SIG-M5 treated with dmso at 0.1 percent for 504 hours (cell line): Measurements from ENCODE around the gene FN1.
"Not testable (repeated sequence)": the region's sequence is repeated elsewhere in the genome, so short reads cannot be mapped to it uniquely, and the experiment has no call there.

Source experiments
- DNase-seq: peaks from one replicate; lab custom pipeline; 2025; ENCODE audit not compliant: unreplicated experiment; lab: John Stamatoyannopoulos, UW

FN1 gene

DNA sequence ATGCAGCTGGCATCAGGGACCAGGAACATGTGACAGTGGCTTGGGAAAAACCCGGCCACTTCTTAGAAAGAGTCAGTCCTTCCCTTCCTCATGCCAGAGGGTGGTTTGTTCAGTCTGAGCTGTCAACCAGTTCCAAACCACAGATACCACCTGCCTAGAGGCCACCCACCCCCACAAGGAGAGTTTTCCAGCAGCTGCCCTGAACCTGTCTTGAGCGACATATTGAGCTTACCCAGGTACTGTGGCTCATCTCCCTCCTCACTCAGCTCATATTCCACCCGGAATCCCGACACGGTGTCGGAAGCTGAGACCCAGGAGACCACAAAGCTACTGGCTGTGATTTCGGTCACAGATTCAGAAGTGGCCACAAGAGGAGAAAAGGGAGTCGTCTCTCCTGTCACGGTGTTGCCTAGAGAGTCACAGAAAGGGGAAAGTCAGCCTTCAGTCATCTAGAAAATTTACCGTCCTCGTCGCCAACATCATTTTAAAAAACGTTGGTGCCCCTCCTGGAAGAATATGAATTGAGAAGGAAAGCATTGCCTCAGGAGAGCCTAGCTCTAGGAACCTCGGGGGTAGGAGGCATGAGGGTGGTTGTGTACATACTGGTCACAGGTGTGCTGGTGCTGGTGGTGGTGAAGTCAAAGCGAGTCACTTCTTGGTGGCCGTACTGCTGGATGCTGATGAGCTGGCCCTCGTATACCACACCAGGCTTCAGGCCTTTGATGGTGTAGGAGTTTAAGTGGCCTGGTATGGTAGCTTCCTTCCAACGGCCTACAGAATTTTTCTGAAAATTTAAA lies 26.3 kb downstream of the FN1 start:
- no peak for DNase-seq

DNA sequence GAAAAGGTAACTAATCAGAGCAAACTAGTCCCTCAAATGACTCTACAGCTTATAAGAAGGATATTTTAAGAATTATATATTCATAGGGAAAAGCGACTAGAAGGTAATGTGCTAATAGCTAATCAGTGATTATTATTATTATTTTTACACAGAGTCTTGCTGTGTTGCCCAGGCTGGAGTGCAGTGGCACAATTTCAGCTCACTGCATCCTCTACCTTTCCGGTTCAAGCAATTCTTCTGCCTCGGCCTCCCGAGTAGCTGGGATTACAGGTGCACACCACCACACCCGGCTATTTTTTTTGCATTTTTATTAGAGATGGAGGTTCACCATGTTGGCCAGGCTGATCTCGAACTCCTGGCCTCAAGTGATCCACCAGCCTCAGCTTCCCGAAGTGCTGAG lies 27.4 kb downstream of the FN1 start:
- not testable (repeated sequence) for DNase-seq

- DNase-seq = no peak
Measured at GRCh38 chr2:215407590-215408264, 28.1 kb downstream of the FN1 start.

GRCh38 chr2:215407061-215407460 lies 28.8 kb downstream of the FN1 start:
- DNase-seq = no peak

- no peak for DNase-seq
Measured at GRCh38 chr2:215405722-215406581, 29.9 kb downstream of the FN1 start.

DNA sequence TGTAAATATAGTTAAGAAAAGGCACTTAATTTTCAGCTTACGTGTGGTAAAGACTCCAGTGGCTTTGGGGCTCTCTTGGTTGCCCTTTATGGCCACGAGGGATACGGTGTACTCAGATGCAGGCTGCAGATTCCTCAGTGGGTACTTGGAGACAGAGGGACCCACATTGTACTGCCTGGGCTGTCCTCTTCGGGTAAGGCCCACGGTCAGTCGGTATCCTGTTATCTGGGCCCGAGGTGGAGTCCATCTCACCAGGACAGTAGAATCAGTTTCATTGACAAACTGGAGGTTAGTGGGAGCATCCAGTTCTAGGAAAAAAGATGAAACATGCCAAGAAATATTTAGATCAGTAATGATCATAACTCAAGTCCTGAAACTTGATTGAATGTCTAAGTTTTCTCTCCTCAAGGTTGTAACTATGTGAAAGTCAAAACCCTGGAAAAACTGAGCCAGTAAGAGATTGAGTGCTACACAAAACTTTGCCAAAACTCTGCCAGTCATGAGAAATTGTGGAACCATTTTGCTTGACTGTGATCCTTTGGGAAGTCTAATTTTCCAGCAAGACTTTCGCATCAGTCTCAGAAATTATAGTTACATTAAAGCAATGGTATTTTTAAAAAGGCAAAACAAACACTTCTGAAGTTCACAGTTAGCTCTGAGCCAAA lies 31.4 kb downstream of the FN1 start:
- no peak for DNase-seq

DNA sequence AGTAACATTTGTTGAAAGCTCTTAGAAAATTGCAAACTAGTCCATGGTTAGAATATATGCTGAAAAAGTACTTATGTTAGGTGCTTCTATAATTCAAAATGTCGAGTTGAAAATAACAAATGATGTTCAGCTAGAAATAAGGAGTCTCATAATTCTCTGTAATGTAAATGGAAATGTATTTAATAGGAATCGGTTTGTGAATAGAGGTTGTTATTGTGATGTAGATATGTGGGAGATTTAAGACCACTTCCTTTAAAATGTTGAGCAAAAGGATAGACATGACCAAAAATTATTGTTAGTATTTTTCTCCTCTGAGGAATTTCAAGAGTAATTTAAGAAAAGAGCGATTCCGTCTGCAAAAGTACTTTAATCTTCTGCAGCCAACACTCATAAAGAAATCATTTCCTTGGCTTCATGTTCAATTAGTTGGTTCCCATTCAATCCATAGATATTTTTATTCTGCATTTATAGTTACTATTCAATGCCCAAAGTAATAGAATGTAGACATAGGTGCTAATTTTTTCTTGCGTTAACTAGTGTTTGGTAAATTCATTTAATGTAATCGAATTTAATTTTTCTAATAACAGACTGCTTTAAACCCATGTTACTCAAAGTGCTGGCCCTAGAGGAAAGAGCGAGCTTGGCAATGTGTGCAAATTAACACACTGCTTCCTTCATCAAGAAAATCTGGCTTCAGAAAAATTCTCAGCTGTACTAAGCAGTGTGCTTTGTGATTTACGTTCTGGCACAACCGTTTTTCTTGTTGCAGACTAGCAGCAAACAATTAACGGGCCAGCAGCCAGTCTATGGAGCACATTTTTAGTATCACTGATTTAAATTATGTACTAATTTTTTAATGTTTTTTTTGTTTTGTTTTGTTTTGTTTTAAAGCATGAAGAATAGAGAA lies 32.2 kb downstream of the FN1 start:
- DNase-seq = no peak

DNA sequence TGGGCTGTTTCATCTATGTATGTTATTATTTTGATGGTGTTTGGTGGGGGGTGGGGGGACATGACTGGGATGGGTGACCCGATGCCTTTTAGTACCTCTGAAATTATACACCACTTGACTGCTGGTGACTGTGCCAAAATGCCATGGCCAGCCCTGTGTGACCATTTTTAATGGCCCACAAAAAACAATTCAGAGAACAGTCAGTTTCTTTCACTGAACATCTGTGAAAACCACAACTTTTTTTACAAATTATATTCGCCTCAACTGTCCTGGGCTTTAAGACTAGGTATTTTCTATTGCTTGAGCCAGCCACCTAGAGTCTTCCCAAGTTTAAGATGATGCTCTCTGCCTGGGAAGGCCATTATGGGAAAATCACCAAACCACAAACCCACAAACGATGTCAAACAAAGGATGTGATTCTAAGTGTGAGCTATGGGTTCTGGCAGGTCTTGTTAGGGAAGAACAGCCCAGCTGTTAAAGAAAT lies 33.9 kb downstream of the FN1 start:
- no peak for DNase-seq

- DNase-seq = no peak
Measured at GRCh38 chr2:215399067-215399716, 36.7 kb downstream of the FN1 start.

- no peak for DNase-seq
Measured at GRCh38 chr2:215397632-215398341, 38.1 kb downstream of the FN1 start.

DNA sequence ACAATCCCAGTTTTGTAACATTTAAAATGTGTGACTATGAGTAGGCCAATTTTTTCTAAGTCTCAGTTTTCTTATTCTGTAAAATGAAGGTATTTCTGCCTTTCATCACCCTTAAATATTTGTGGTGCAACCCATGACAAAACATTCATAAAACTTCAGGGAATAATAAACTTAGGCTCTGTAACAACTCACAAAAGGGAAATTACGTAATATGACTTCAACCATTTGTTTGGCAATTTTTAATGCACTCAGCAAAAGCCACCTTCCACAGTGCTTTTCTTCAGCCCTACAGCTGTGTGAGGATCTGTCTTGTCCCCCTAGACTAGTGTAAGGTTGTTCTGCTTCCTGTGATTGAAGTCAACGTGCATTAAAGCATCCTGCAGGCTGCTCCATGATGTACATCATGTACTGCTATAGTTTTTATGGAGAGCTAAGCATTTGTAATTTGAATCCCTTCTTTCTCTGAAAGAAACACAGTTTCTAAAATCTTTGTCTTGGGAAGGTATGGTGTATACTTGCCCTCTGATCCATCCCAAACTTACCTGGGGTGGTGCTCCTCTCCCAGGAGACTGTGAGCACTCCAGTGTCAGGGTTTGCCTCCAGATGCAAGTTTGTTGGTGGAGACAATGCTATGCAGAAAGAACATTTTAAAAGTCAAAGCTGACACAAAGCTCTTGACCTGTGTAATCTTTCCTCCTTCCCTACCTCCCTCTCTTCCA lies 39.1 kb downstream of the FN1 start:
- peak; percentile 88 for DNase-seq

DNA sequence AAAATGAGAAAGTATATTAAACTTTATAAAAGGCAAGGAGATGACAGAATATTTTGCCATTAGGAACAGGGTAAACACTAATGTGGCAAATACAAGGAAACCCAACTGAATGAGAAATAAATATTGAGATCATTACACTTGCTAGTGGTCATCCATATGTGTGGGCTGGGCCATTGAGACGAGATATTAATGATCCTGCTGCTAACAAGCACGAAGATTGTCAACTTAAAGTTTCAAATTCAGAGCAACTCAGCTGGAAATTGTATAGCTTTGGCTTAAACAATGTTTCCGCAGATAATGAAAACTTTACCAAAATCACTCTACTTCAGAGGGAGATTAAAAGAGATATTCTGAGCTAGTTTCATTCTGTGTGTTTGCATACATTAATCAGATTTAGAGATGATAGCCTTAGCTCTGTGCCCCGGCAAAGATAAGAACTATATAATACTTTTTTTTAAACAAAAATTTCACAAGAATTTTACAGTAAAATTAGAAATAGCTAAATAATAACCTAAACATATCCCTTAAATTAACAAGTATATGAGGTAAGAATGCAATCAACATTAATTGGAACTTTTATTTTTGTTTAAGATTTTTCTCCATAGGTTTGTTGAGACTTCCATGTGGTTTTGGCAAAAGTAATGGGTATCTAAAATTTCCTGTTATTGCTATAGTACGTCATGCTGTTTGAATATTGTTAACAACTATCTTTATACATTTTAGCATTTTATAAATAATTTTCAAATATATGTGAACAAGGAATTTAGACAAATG lies 40.0 kb downstream of the FN1 start:
- DNase-seq = no peak

- DNase-seq = no peak
Measured at GRCh38 chr2:215394102-215394805, 41.6 kb downstream of the FN1 start.

GRCh38 chr2:215392687-215393270 lies 43.1 kb downstream of the FN1 start:
- no peak for DNase-seq

- no peak for DNase-seq
Measured at GRCh38 chr2:215392164-215392563, 43.7 kb downstream of the FN1 start.

DNA sequence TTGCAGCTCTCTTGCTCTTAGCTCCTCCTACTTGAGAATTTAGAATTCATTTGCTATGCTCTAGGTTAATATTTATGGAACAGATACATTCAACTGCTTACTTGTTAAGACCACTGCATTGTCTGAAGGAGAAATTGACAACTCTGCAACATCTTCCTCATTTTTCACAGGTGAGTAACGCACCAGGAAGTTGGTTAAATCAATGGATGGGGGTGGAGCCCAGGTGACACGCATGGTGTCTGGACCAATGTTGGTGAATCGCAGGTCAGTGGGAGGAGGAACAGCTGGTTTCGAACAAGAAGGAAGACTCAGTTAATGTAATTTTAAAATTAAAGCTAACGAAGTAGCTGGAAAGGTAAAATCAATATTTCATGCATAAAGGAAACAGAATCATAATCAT lies 44.3 kb downstream of the FN1 start:
- no peak for DNase-seq

GRCh38 chr2:215390550-215390913 lies 45.3 kb downstream of the FN1 start:
- DNase-seq = no peak
